ENCODE data around the gene CCDC102B.

CCDC102B gene

DNA sequence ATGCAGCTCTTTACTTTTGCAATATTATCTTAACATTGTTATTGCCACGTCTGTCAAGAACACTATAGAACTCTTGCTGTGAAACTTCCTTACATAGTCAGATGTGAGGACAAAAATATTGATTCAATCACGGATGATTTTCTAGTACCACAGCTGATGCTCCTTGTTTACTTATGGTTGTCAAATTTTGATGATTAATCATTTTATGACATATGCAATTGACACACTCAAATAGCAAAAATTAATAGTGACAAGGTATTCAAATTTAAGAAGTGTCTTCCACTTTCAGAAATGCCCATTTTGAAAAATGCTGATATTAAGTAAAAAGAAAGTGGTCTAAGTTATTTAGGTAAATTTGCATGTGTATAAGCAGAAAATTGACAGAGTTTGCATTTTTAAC is 284.0 kb downstream of the CCDC102B start:
- DNase-seq (ENCODE audit: low read depth) = no peak
- no peak overlapping the region for H3K4me3 ChIP-seq (replicated peaks; ENCODE audit: low read depth, low read length)
- TF ChIP-seq, protein P1, sequence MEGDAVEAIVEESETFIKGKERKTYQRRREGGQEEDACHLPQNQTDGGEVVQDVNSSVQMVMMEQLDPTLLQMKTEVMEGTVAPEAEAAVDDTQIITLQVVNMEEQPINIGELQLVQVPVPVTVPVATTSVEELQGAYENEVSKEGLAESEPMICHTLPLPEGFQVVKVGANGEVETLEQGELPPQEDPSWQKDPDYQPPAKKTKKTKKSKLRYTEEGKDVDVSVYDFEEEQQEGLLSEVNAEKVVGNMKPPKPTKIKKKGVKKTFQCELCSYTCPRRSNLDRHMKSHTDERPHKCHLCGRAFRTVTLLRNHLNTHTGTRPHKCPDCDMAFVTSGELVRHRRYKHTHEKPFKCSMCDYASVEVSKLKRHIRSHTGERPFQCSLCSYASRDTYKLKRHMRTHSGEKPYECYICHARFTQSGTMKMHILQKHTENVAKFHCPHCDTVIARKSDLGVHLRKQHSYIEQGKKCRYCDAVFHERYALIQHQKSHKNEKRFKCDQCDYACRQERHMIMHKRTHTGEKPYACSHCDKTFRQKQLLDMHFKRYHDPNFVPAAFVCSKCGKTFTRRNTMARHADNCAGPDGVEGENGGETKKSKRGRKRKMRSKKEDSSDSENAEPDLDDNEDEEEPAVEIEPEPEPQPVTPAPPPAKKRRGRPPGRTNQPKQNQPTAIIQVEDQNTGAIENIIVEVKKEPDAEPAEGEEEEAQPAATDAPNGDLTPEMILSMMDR (IDR thresholded peaks at IDR 0.05; ENCODE audit: low read length, missing control alignments) = no peak

DNA sequence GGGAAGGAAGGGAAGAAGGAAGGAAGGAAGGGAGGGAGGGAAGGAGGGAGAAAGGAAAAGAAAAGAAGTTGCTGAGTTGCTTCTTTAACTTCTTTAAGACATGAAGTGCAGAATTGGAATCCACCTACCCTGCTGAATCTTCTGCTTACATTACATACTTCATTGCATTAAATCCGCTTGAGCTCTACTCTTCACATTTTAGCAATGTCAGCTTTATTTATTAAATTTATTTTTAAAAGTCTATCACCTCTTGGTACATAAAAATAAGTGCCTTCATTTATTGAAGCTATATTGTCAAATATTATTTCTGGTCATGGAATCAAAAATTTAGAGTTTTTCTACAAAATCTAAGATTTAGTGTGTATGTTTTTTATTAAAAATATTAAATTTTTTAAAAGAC is 284.6 kb downstream of the CCDC102B start:
- TF ChIP-seq, protein P1 (IDR thresholded peaks at IDR 0.05; ENCODE audit: low read length, missing control alignments) = no peak
- no peak for DNase-seq (ENCODE audit: low read depth)
- no peak overlapping the region for H3K4me3 ChIP-seq (replicated peaks; ENCODE audit: low read depth, low read length)

DNA sequence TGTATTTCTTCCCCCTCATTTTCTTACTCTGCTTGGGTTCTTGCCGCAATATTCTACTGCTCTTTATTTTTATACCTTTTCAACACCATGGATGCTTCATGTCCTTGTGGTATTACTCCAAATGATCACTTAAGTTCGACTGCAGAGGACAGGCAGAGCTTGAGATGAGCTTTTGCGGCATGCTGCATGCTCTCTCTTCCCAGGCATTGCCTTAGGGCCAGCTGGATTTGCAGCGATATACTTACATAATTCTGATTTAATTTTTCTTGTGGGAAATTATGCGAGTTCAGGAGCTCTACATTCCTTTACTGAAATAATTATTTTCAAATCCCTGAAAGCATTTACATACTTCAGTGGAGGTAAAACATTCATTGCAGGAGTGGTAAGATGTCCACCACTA is 288.1 kb downstream of the CCDC102B start:
- TF ChIP-seq, protein P1 (IDR thresholded peaks at IDR 0.05; ENCODE audit: low read length, missing control alignments) = no peak
- DNase-seq (ENCODE audit: low read depth) = no peak
- no peak overlapping the region for H3K4me3 ChIP-seq (replicated peaks; ENCODE audit: low read depth, low read length)

DNA sequence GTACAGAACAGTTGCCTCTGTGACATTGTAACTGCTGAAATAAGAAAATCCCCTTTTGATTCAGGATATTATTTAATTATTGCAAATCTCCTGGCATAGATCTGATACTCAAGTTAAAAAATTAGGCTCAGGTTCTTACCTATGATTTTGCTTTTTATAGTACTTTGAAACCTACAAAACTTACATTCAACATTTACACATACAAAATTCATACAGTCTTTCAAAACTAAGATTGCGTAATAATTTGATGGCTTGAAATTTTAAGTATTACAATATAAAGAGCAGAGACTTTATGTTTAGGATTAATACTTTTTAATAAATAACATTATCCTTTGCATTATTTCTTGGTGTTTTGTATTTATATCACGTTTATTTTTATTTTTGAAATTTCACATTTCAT is 291.1 kb downstream of the CCDC102B start:
- DNase-seq (ENCODE audit: low read depth) = no peak
- TF ChIP-seq, protein P1 (IDR thresholded peaks at IDR 0.05; ENCODE audit: low read length, missing control alignments) = no peak
- H3K4me3 ChIP-seq (replicated peaks; ENCODE audit: low read depth, low read length) = no peak overlapping the region

DNA sequence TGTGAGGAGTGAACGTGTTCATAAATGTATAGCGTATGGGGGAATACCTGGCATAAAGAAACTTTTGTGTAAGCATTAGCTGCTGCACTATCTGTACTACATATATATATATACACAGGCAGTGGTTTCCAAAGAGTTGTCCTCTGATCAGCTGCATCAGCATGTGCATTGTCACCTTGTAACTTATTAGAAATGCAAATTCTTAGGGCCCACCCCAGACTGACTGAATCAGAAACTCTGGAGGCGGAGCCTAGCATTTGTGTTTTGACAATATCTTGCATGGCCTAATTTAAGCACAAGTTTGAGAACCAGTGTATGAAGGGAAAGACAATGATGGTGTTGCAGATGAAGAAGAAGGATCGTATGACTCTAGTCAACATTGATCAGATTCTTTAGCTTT is 299.5 kb downstream of the CCDC102B start:
- no peak overlapping the region for H3K4me3 ChIP-seq (replicated peaks; ENCODE audit: low read depth, low read length)
- TF ChIP-seq, protein P1 (IDR thresholded peaks at IDR 0.05; ENCODE audit: low read length, missing control alignments) = no peak
- no peak for DNase-seq (ENCODE audit: low read depth)

DNA sequence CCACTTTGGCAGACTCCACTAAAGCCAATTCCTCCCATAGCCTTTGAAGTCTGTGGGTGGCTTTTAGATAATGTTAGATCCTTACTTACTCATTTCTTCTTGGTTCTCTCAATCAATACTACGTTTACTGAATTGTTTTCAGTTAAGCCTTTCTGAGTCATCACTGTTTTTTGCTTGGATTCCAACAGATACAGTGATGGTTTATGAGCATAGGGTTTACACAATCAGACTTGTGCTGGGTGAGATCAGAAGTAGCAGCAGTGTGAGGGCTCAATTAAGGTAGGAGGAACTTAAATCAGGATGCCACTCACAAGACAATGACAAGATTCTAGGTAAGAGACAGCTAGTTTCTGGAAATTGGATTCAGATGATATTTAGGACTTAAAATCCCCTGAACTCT is 305.1 kb downstream of the CCDC102B start:
- no peak overlapping the region for H3K4me3 ChIP-seq (replicated peaks; ENCODE audit: low read depth, low read length)
- DNase-seq (ENCODE audit: low read depth) = peak; percentile 19
- TF ChIP-seq, protein P1 (IDR thresholded peaks at IDR 0.05; ENCODE audit: low read length, missing control alignments) = no peak
